IPS DF 6.9 (cell line): Measurements from ENCODE around the gene SUMF2.
"Not testable (repeated sequence)": the region's sequence is repeated elsewhere in the genome, so short reads cannot be mapped to it uniquely, and the experiment has no call there.

ENCODE experiments used
- DNase-seq: peaks from one replicate; pipeline ENCODE4 v3.0.0-alpha.2; 2013; ENCODE audit warnings: low read depth, low spot score
- H3K27ac ChIP-seq: one replicate; pipeline ENCODE4 v1.5.1; 2013; ENCODE audit warnings: low read length, control low read depth
- H3K27me3 ChIP-seq: 2 replicates; pipeline ENCODE4 v1.6.1; 2013; ENCODE audit warnings: mild to moderate bottlenecking, low read length; ENCODE audit not compliant: control insufficient read depth, insufficient read depth
- H3K36me3 ChIP-seq: 2 replicates; pipeline ENCODE4 v1.6.1; 2013; ENCODE audit warnings: low read length; ENCODE audit not compliant: control insufficient read depth, insufficient read depth
- H3K4me1 ChIP-seq: 2 replicates; pipeline ENCODE4 v1.6.1; 2013; ENCODE audit warnings: low read length; ENCODE audit not compliant: control insufficient read depth, insufficient read depth
- H3K4me3 ChIP-seq: 2 replicates; pipeline ENCODE4 v1.5.1; 2013; ENCODE audit warnings: mild to moderate bottlenecking, low read length
- H3K9me3 ChIP-seq: 2 replicates; pipeline ENCODE4 v1.6.1; 2013; ENCODE audit warnings: low read length, inconsistent platforms; ENCODE audit not compliant: control insufficient read depth, insufficient read depth
- WGBS: extraction: QIAGEN DNeasy Blood & Tissue Kit; methylation state at CpG from one replicate; pipeline ENCODE4 v1.1.7; 2013; ENCODE audit warnings: mixed read lengths, missing lambda C conversion rate; ENCODE audit not compliant: insufficient read length, insufficient coverage; 5-methylcytosine and 5-hydroxymethylcytosine counted together

The SUMF2 gene

GRCh38 chr7:56063882-56064625 lies at the start of gene SUMF2:
TSS of gene SUMF2 (plus strand) at chr7:56064286. CDS start at chr7:56064312, 26 bp downstream.
- no peaks in the 10 kb centered on the region for H3K27me3 ChIP-seq
- DNase-seq, result peak; percentile 76
- no peaks in the 10 kb centered on the region for H3K9me3 ChIP-seq
- no peaks in the 10 kb centered on the region for H3K4me1 ChIP-seq
- H3K36me3 ChIP-seq, result peaks cover 5% of the 10 kb centered on the region
- no CpG with 5 or more reads among the region's 49 CpGs for WGBS
- H3K27ac ChIP-seq, result no peak within 1 kb of the TSS
- H3K4me3 ChIP-seq, result peak within 1 kb of the TSS; percentile 84

- H3K4me3 ChIP-seq, H3K9me3 ChIP-seq, H3K4me1 ChIP-seq, H3K27ac ChIP-seq, H3K27me3 ChIP-seq, DNase-seq, H3K36me3 ChIP-seq: not testable (repeated sequence)
- no CpG with 5 or more reads among the region's 3 CpGs for WGBS
Measured at GRCh38 chr7:56017015-56017414, 47.1 kb upstream of the SUMF2 start.

- Histone ChIP-seq H3K36me3 (0 out of 2 replicates have a peak, but pooled peaks cover 5% of the 10 kb centered on the region), H3K4me1 (no peaks in the 10 kb centered on the region), H3K27ac (no peak overlapping the region), H3K27me3 (no peaks in the 10 kb centered on the region), H3K9me3 (no peaks in the 10 kb centered on the region), H3K4me3 (no peak overlapping the region)
- WGBS, result no CpG with 5 or more reads among the region's 9 CpGs
- DNase-seq, result no peak
Measured at GRCh38 chr7:56019501-56019900, 44.6 kb upstream of the SUMF2 start.

- H3K36me3 ChIP-seq, result 0 out of 2 replicates have a peak, but pooled peaks cover 4% of the 10 kb centered on the region
- no peaks in the 10 kb centered on the region for H3K9me3 ChIP-seq
- no peak overlapping the region for H3K4me3 ChIP-seq
- H3K4me1 ChIP-seq, result no peaks in the 10 kb centered on the region
- DNase-seq, result no peak
- H3K27me3 ChIP-seq, result no peaks in the 10 kb centered on the region
- no peak overlapping the region for H3K27ac ChIP-seq
Measured at GRCh38 chr7:56023500-56023899, 40.6 kb upstream of the SUMF2 start.

- no peaks in the 10 kb centered on the region for H3K27me3 ChIP-seq
- H3K36me3 ChIP-seq, result 0 out of 2 replicates have a peak, but pooled peaks cover 3% of the 10 kb centered on the region
- no peaks in the 10 kb centered on the region for H3K9me3 ChIP-seq
- WGBS, result no CpG with 5 or more reads among the region's 2 CpGs
- no peak overlapping the region for H3K27ac ChIP-seq
- DNase-seq, result no peak
- H3K4me1 ChIP-seq, result no peaks in the 10 kb centered on the region
- no peak overlapping the region for H3K4me3 ChIP-seq
Measured at GRCh38 chr7:56026538-56026937, 37.5 kb upstream of the SUMF2 start.

- no peak overlapping the region for H3K4me3 ChIP-seq
- 0 out of 2 replicates have a peak, but pooled peaks cover 5% of the 10 kb centered on the region for H3K36me3 ChIP-seq
- WGBS, result no CpG with 5 or more reads among the region's 9 CpGs
- no peaks in the 10 kb centered on the region for H3K4me1 ChIP-seq
- H3K27me3 ChIP-seq, result no peaks in the 10 kb centered on the region
- no peak for DNase-seq
- no peaks in the 10 kb centered on the region for H3K9me3 ChIP-seq
- no peak overlapping the region for H3K27ac ChIP-seq
Measured at GRCh38 chr7:56028942-56029630, 35.0 kb upstream of the SUMF2 start.

GRCh38 chr7:56030340-56030739 lies 33.7 kb upstream of the SUMF2 start:
- no peaks in the 10 kb centered on the region for H3K9me3 ChIP-seq
- H3K27ac ChIP-seq, result no peak overlapping the region
- no CpG with 5 or more reads among the region's 8 CpGs for WGBS
- no peaks in the 10 kb centered on the region for H3K4me1 ChIP-seq
- no peak for DNase-seq
- H3K36me3 ChIP-seq, result 0 out of 2 replicates have a peak, but pooled peaks cover 5% of the 10 kb centered on the region
- H3K4me3 ChIP-seq, result no peak overlapping the region
- no peaks in the 10 kb centered on the region for H3K27me3 ChIP-seq

- not testable (repeated sequence) for H3K36me3 ChIP-seq, H3K4me1 ChIP-seq, H3K4me3 ChIP-seq, H3K9me3 ChIP-seq, H3K27ac ChIP-seq, DNase-seq, H3K27me3 ChIP-seq
- WGBS, result no CpG with 5 or more reads among the region's 8 CpGs
Measured at GRCh38 chr7:56031556-56031955, 32.5 kb upstream of the SUMF2 start.

- not testable (repeated sequence) for H3K9me3 ChIP-seq, H3K4me3 ChIP-seq, H3K27me3 ChIP-seq, H3K36me3 ChIP-seq, H3K4me1 ChIP-seq, DNase-seq, H3K27ac ChIP-seq
- WGBS, result no CpG with 5 or more reads among the region's 7 CpGs
Measured at GRCh38 chr7:56032578-56032977, 31.5 kb upstream of the SUMF2 start.

- Histone ChIP-seq H3K9me3 (no peaks in the 10 kb centered on the region), H3K4me1 (no peaks in the 10 kb centered on the region), H3K27me3 (no peaks in the 10 kb centered on the region), H3K36me3 (0 out of 2 replicates have a peak, but pooled peaks cover 2% of the 10 kb centered on the region), H3K27ac (no peak overlapping the region), H3K4me3 (peak overlapping the region; percentile 50; the same call in 1 of the 2 replicates)
- no CpG with 5 or more reads among the region's 27 CpGs for WGBS
- peak; percentile 75 for DNase-seq
Measured at GRCh38 chr7:56033671-56034432, 30.2 kb upstream of the SUMF2 start.
